Measurements from ENCODE around the gene RETREG1. TPM values are rescaled to one million over a fixed set of nuclear protein-coding genes. Genes with fewer than 3 reads are reported as not detected.

Gene RETREG1
- polyA plus RNA-seq, 1 of the 3 experiments (the other 2 are of a cell fraction): 0.43 TPM

DNA sequence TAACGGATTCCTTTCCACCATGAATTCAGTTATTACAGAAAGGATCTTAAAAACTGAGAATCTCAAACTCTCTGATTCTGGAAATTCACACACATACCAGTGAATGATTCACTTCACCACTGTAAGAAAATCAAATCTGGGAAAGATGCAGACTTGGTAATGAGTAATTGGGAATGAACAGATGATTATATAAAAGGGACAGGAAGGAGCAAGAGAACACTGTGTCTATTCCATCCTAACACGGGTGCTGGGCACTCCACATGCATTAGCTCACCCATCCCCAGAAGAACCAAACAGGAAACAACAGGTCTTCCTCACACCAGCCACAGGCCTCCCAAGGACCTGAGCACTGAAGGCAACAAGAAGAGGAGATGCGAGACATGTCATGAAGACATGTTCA, 76.4 kb downstream of the RETREG1 start:
- CTCF ChIA-PET: interaction anchor here (1.1 kb wide), 1 partner anchor 12 kb away, joined by 3 read pairs; no protein-coding TSS in a partner anchor
- Histone ChIP-seq H3K9me2 (no peaks in the 10 kb centered on the region), H2AFZ (ENCODE audit: low read depth) (0 out of 2 replicates have a peak overlapping the region, but pooled peaks have one; percentile 18), H3K27ac (ENCODE audit: low read depth in 2 of 2, low read length in 1 of 2) (peak overlapping the region in 1 of 2 experiments; percentile 64; a peak in 2 of 4 replicates), H3K4me3 (ENCODE audit: low read depth in 2 of 2, low read length in 1 of 2) (no peak overlapping the region), H3K4me2 (peak overlapping the region; percentile 24), H3K27me3 (ENCODE audit: insufficient read depth) (no peaks in the 10 kb centered on the region), H3F3A (replicated peaks; ENCODE audit: insufficient read depth) (peaks cover 7% of the 10 kb centered on the region), H4K20me1 (ENCODE audit: insufficient read depth) (no peaks in the 10 kb centered on the region), H3K79me2 (ENCODE audit: insufficient read depth) (no peaks in the 10 kb centered on the region), H3K36me3 (replicated peaks in 1 of 2; ENCODE audit: control insufficient read depth in 1 of 2, insufficient read depth in 2 of 2, low read length in 1 of 2) (no peaks in the 10 kb centered on the region), H3K9ac (no peak overlapping the region; the same call in 1 of the 2 replicates), H3K4me1 (ENCODE audit: control insufficient read depth in 1 of 2, insufficient read depth in 2 of 2, low read depth in 1 of 2, low read length in 1 of 2) (no peaks in the 10 kb centered on the region), H3K9me3 (no peaks in the 10 kb centered on the region)
- WGBS (ENCODE audit: low lambda C conversion rate): 63% methylated on average over 3 of the region's 3 CpGs
- 0 out of 2 replicates have a peak, but pooled peaks have one; percentile 6 for TF ChIP-seq JUND (IDR thresholded peaks at IDR 0.05)
- no peak for TF ChIP-seq RCOR1 (IDR thresholded peaks at IDR 0.05; ENCODE audit: low read length)
- TF ChIP-seq PBX3 (IDR thresholded peaks at IDR 0.05): peak; percentile 9; the same call in 1 of the 2 replicates
- no peak for TF ChIP-seq EZH2phosphoT487 (IDR thresholded peaks at IDR 0.05; ENCODE audit: borderline replicate concordance, low read depth)
- peak; percentile 42; the same call in 1 of the 2 replicates for TF ChIP-seq FOSL2 (IDR thresholded peaks at IDR 0.05; ENCODE audit: borderline replicate concordance, low read depth)
- DNase-seq: no peak
- POLR2A ChIA-PET: no interaction called here

- Histone ChIP-seq H2AFZ (ENCODE audit: low read depth) (no peak overlapping the region), H3K27ac (ENCODE audit: low read depth in 2 of 2, low read length in 1 of 2) (peak overlapping the region in 1 of 2 experiments; percentile 64; a peak in 1 of 4 replicates), H3F3A (replicated peaks; ENCODE audit: insufficient read depth) (peaks cover 7% of the 10 kb centered on the region), H3K4me1 (ENCODE audit: control insufficient read depth in 1 of 2, insufficient read depth in 2 of 2, low read depth in 1 of 2, low read length in 1 of 2) (no peaks in the 10 kb centered on the region), H4K20me1 (ENCODE audit: insufficient read depth) (no peaks in the 10 kb centered on the region), H3K27me3 (ENCODE audit: insufficient read depth) (no peaks in the 10 kb centered on the region), H3K4me3 (ENCODE audit: low read depth in 2 of 2, low read length in 1 of 2) (no peak overlapping the region), H3K9me3 (no peaks in the 10 kb centered on the region), H3K79me2 (ENCODE audit: insufficient read depth) (no peaks in the 10 kb centered on the region), H3K9me2 (no peaks in the 10 kb centered on the region), H3K36me3 (replicated peaks in 1 of 2; ENCODE audit: control insufficient read depth in 1 of 2, insufficient read depth in 2 of 2, low read length in 1 of 2) (no peaks in the 10 kb centered on the region), H3K4me2 (no peak overlapping the region), H3K9ac (no peak overlapping the region; the same call in 1 of the 2 replicates)
- ChIA-PET POLR2A (no interaction called here), CTCF (interaction anchor here (0.9 to 1.1 kb wide), 2 partner anchors 11 to 13 kb away, joined by 3 read pairs; no protein-coding TSS in a partner anchor)
- 0 out of 2 replicates have a peak, but pooled peaks have one; percentile 9 for TF ChIP-seq JUND (IDR thresholded peaks at IDR 0.05)
- no peak for TF ChIP-seq CTCF (IDR thresholded peaks at IDR 0.05)
- no peak for TF ChIP-seq REST (IDR thresholded peaks at IDR 0.05; ENCODE audit: low read depth, low read length)
- TF ChIP-seq FOSL2 (IDR thresholded peaks at IDR 0.05; ENCODE audit: borderline replicate concordance, low read depth): peak; percentile 34; the same call in 1 of the 2 replicates
- no peak for DNase-seq
- 38% methylated on average over 12 of the region's 12 CpGs for WGBS (ENCODE audit: low lambda C conversion rate)
Observed at GRCh38 chr5:16539169-16539666, 77.6 kb downstream of the RETREG1 start.

Measured in SK-N-SH (cell line).